GM12878 (cell line): ENCODE results near the gene PERM1. TPM values are rescaled to one million over a fixed set of nuclear protein-coding genes. Genes with fewer than 3 reads are reported as not detected.

ENCODE experiments used
- ATAC-seq: fragments of 200-7000 bp; cut with Tn5 transposase; 3 replicates; pipeline ENCODE4 v1.9.1; 2020; ENCODE audit warnings: mild to moderate bottlenecking, moderate library complexity
- BruUV-seq: library from RNA; stranded (reverse); fragments of 400-500 nt; replicated peaks from 2 replicates; lab custom pipeline; 2021; lab: Mats Ljungman, UMichigan
- CTCF ChIA-PET: fragments of 300-600 bp; sonication (Branson Sonifier 250); formaldehyde crosslinking; extraction: SDS; loops from one replicate; lab custom pipeline; 2021; ENCODE audit warnings: inconsistent platforms; lab: Yijun Ruan, JAX
- POLR2A ChIA-PET: fragments of 350-600 bp; formaldehyde crosslinking; extraction: SDS; loops from one replicate; lab custom pipeline; 2021; ENCODE audit warnings: inconsistent platforms; lab: Charles Lee
- RAD21 ChIA-PET: fragments of 300-600 bp; sonication (Branson Sonifier 250); formaldehyde crosslinking; loops from one replicate; lab custom pipeline; 2023; ENCODE audit warnings: antibody characterized with exemption; ENCODE audit not compliant: unreplicated experiment; lab: Charles Lee
- SMC1A ChIA-PET: fragments of 300-600 bp; sonication (Branson Sonifier 250); formaldehyde crosslinking; loops from one replicate; lab custom pipeline; 2023; ENCODE audit not compliant: unreplicated experiment, uncharacterized antibody; lab: Charles Lee
- DNase-seq: peaks from one replicate; pipeline ENCODE4 v3.0.0-alpha.2; 2011; ENCODE audit warnings: low read depth, low spot score
- FAIRE-seq: peaks from 3 replicates; lab custom pipeline; 2011; peaks lifted over from hg19 to GRCh38; lab: Jason Lieb, UNC
- H2AFZ ChIP-seq: 2 replicates; pipeline ENCODE4 v1.6.0; 2011; ENCODE audit warnings: low read depth, low read length, control low read depth; ENCODE audit not compliant: control insufficient read depth
- H3K27ac ChIP-seq: 2 replicates; pipeline ENCODE4 v1.5.1; 2011; ENCODE audit warnings: control low read depth; ENCODE audit not compliant: control insufficient read depth, insufficient read depth
- H3K27me3 ChIP-seq, 2 experiments: replicated peaks in 1 of 2; 2 replicates each; pipeline versions ENCODE4 v1.6.0 to v1.6.1; 2011; ENCODE audit warnings: low read length in 1 of 2; ENCODE audit not compliant: control insufficient read depth in 2 of 2, insufficient read depth in 2 of 2
- H3K36me3 ChIP-seq, 2 experiments: 2 replicates each; pipeline ENCODE4 v1.5.1; 2011; ENCODE audit warnings: low read length in 1 of 2; ENCODE audit not compliant: control insufficient read depth in 2 of 2, insufficient read depth in 2 of 2
- H3K4me1 ChIP-seq: 2 replicates; pipeline ENCODE4 v1.6.1; 2011; ENCODE audit warnings: mild to moderate bottlenecking, low read length, moderate library complexity, mixed read lengths; ENCODE audit not compliant: control insufficient read depth, insufficient read depth
- H3K4me2 ChIP-seq: 2 replicates; pipeline ENCODE4 v1.6.0; 2011; ENCODE audit warnings: control low read depth; ENCODE audit not compliant: control insufficient read depth, insufficient read depth
- H3K4me3 ChIP-seq: fragments of 200-600 bp; sonication (generic); 2 replicates; pipeline ENCODE4 v1.5.1; 2016
- H3K79me2 ChIP-seq: 2 replicates; pipeline ENCODE4 v1.6.0; 2011; ENCODE audit warnings: low read length; ENCODE audit not compliant: control insufficient read depth, insufficient read depth
- H3K9ac ChIP-seq: 2 replicates; pipeline ENCODE4 v1.8.0; 2011; ENCODE audit warnings: low read length, control low read depth, mixed read lengths; ENCODE audit not compliant: control insufficient read depth, insufficient read depth
- H3K9me3 ChIP-seq: replicated peaks from 3 replicates; pipeline ENCODE4 v1.5.1; 2011; ENCODE audit warnings: mild to moderate bottlenecking, low read length; ENCODE audit not compliant: control insufficient read depth, insufficient read depth
- H4K20me1 ChIP-seq: 2 replicates; pipeline ENCODE4 v1.6.0; 2011; ENCODE audit not compliant: control insufficient read depth, insufficient read depth
- ASH2L ChIP-seq: fragments of 300-600, 200-600 bp; sonication (generic); IDR thresholded peaks from 2 replicates; pipeline ENCODE4 v1.6.1; 2017; ENCODE audit warnings: low read depth, mild to moderate bottlenecking, borderline replicate concordance
- BRCA1 ChIP-seq: IDR thresholded peaks from 2 replicates; pipeline ENCODE4 v1.6.1; 2011; ENCODE audit warnings: low read depth, low read length, improper control_type of control experiment
- CBFB ChIP-seq: IDR thresholded peaks from 2 replicates; pipeline ENCODE4 v1.6.1; 2016; ENCODE audit warnings: antibody characterized with exemption, low read depth
- FOS ChIP-seq: IDR thresholded peaks from 3 replicates; pipeline ENCODE4 v1.6.1; 2011; ENCODE audit warnings: borderline replicate concordance; ENCODE audit not compliant: insufficient read length; ENCODE audit errors: extremely low read depth
- MYC ChIP-seq: IDR thresholded peaks from 2 replicates; pipeline ENCODE4 v1.6.1; 2011; ENCODE audit warnings: mild to moderate bottlenecking, low read length, moderate library complexity, inconsistent platforms; ENCODE audit not compliant: insufficient read depth, insufficient replicate concordance, insufficient read length, severe bottlenecking
- SIX5 ChIP-seq: IDR thresholded peaks from 2 replicates; pipeline ENCODE4 v1.6.1; 2011; ENCODE audit warnings: mild to moderate bottlenecking, low read depth, low read length, moderate library complexity; ENCODE audit not compliant: severe bottlenecking
- SMAD1 ChIP-seq: fragments of 450-650 bp; IDR thresholded peaks from 2 replicates; pipeline ENCODE4 v1.6.1; 2018; ENCODE audit warnings: mild to moderate bottlenecking, low read depth; ENCODE audit not compliant: partially characterized antibody
- SMARCA5 ChIP-seq: fragments of 450-650 bp; IDR thresholded peaks from 2 replicates; pipeline ENCODE4 v1.6.1; 2017; ENCODE audit warnings: mild to moderate bottlenecking
- SPI1 ChIP-seq: IDR thresholded peaks from 2 replicates; pipeline ENCODE4 v1.6.1; 2011; ENCODE audit warnings: low read depth, mild to moderate bottlenecking, low read length, moderate library complexity, borderline replicate concordance; ENCODE audit not compliant: insufficient read depth
- YY1 ChIP-seq: IDR thresholded peaks from 2 replicates; pipeline ENCODE4 v1.6.1; 2011; ENCODE audit warnings: low read depth, mild to moderate bottlenecking, low read length
- ZNF24 ChIP-seq: fragments of 450-650 bp; IDR thresholded peaks from 2 replicates; pipeline ENCODE4 v1.6.1; 2017; ENCODE audit warnings: antibody characterized with exemption, mild to moderate bottlenecking
- WGBS: methylation state at CpG from one replicate; pipeline ENCODE4 v1.1.6; 2016; ENCODE audit warnings: low lambda C conversion rate; ENCODE audit not compliant: insufficient replicate concordance, insufficient coverage; ENCODE audit errors: missing lambda C conversion rate; 5-methylcytosine and 5-hydroxymethylcytosine counted together
- in situ Hi-C: fragments of 300-500 bp; cut with MboI; formaldehyde crosslinking; loops from 9 replicates; pipeline ENCODE4 v1.14.3; 2018; ENCODE audit warnings: mixed read lengths
- intact Hi-C: fragments of 100-400 bp; cut with micrococcal nuclease; formaldehyde crosslinking; loops from one replicate; pipeline ENCODE4 v1.14.2; 2022; ENCODE audit not compliant: unreplicated experiment
- polyA plus RNA-seq, 11 experiments: library from polyadenylated mRNA; depleted of rRNA in 4 of 11; unstranded in 6 of 11; stranded (reverse) in 5 of 11; fragments of >200 nt; fragmentation: Nextera tagmentation in 4 of 11; fragmentation: Illumina TruSeq in 1 of 11; extraction: Ambion mirVana in 4 of 11; extraction: Trizol in 1 of 11; gene quantifications; 1 replicate in 1 of 11; 2 replicates in 10 of 11; pipeline versions ENCODE4 v1.2.1 to v1.2.3, GENCODE V29; 2011 to 2016; ENCODE audit warnings: inconsistent platforms in 2 of 11, missing spikeins in 2 of 11, low read depth in 1 of 11
- total RNA-seq, 4 experiments: library from RNA; depleted of rRNA in 3 of 4; stranded (reverse); fragments of >200 nt in 3 of 4; fragmentation: Illumina TruSeq in 1 of 4; extraction: Trizol in 1 of 4; gene quantifications; 2 replicates each; pipeline versions ENCODE4 v1.2.1 to v1.2.3, GENCODE V29; 2013 to 2021
- TF ChIP-seq, protein P1 (sequence below): fragments of 450-650 bp; IDR thresholded peaks from 2 replicates; pipeline ENCODE4 v1.6.1; 2018; ENCODE audit warnings: mild to moderate bottlenecking, low read depth, moderate library complexity; ENCODE audit not compliant: partially characterized antibody
- TF ChIP-seq, protein P2 (sequence below): IDR thresholded peaks from 2 replicates; pipeline ENCODE4 v1.6.1; 2012; ENCODE audit warnings: low read depth, low read length, improper control_type of control experiment

Gene PERM1
- total and polyA plus RNA-seq, 10 of the 15 experiments (the other 5 are each of a cell fraction or from before 2014, with no cell fraction given): not detected

DNA sequence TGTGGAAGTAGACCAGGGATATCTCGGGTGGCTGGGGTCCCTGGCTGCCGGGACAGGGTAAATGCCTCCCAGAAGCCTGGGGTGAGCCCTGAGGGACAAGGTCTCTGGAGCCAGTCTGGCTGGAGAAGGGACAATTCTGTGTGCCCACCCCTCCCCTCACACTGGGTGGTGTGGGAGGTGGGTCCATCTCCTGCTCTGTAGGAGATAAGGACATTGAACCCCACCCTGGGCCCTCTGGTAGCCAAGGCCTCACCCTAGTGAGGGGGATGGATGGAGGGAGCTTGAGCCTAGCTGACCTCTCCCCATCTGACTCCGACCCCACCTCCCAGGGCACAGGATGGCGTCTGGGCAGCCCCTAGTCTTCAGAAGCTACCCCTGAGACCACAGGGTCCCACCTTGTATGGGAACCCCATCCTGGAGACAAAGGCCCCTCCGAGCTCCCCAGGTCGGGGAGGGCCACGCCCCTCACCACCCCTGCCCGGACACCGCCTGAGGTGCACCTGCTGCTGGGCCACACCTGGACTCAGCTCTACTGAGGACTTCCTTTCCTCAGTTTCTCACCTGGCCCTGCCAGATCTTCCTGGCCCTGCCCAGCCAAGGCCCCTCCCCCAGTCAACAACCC is 42.4 kb upstream of the PERM1 start:
- POLR2A ChIA-PET: interaction anchor here (1.0 kb wide), 1 partner anchor 32 kb away, joined by 3 read pairs; no protein-coding TSS in a partner anchor
- H3K4me2 ChIP-seq: no peak overlapping the region

More for the DNA sequence above, 42.4 kb upstream of the PERM1 start:
- no peak for TF ChIP-seq MYC
- TF ChIP-seq SPI1: no peak
- TF ChIP-seq, protein P1, sequence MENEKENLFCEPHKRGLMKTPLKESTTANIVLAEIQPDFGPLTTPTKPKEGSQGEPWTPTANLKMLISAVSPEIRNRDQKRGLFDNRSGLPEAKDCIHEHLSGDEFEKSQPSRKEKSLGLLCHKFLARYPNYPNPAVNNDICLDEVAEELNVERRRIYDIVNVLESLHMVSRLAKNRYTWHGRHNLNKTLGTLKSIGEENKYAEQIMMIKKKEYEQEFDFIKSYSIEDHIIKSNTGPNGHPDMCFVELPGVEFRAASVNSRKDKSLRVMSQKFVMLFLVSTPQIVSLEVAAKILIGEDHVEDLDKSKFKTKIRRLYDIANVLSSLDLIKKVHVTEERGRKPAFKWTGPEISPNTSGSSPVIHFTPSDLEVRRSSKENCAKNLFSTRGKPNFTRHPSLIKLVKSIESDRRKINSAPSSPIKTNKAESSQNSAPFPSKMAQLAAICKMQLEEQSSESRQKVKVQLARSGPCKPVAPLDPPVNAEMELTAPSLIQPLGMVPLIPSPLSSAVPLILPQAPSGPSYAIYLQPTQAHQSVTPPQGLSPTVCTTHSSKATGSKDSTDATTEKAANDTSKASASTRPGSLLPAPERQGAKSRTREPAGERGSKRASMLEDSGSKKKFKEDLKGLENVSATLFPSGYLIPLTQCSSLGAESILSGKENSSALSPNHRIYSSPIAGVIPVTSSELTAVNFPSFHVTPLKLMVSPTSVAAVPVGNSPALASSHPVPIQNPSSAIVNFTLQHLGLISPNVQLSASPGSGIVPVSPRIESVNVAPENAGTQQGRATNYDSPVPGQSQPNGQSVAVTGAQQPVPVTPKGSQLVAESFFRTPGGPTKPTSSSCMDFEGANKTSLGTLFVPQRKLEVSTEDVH: no peak
- no peak for TF ChIP-seq YY1
- no peak for TF ChIP-seq SMAD1
- no peak for TF ChIP-seq FOS
- TF ChIP-seq SMARCA5: no peak
- TF ChIP-seq, protein P2, sequence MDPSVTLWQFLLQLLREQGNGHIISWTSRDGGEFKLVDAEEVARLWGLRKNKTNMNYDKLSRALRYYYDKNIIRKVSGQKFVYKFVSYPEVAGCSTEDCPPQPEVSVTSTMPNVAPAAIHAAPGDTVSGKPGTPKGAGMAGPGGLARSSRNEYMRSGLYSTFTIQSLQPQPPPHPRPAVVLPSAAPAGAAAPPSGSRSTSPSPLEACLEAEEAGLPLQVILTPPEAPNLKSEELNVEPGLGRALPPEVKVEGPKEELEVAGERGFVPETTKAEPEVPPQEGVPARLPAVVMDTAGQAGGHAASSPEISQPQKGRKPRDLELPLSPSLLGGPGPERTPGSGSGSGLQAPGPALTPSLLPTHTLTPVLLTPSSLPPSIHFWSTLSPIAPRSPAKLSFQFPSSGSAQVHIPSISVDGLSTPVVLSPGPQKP: no peak
- TF ChIP-seq CBFB: no peak
- TF ChIP-seq ZNF24: no peak
- TF ChIP-seq BRCA1: no peak
- TF ChIP-seq SIX5: no peak
- TF ChIP-seq ASH2L: no peak
- RAD21 ChIA-PET: interaction anchor here (1.0 kb wide), 1 partner anchor 40 kb away, joined by 4 read pairs; no protein-coding TSS in a partner anchor
- intact Hi-C loops: no loop called here
- 73% methylated on average over 9 of the region's 9 CpGs for WGBS
- H3K79me2 ChIP-seq: peaks cover 2% of the 10 kb centered on the region; the same call in 1 of the 2 replicates
- FAIRE-seq (no peak), DNase-seq (no peak), ATAC-seq (no peak)
- H3K27ac ChIP-seq: no peak overlapping the region
- no peaks in the 10 kb centered on the region for H3K9me3 ChIP-seq
- in situ Hi-C loops: loop anchor here (5.0 kb wide), 1 partner anchor 38 kb away; no protein-coding TSS in a partner anchor
- no peak overlapping the region for H3K9ac ChIP-seq
- H3K27me3 ChIP-seq: no peaks in the 10 kb centered on the region
- no peak overlapping the region for H3K4me3 ChIP-seq
- no peaks in the 10 kb centered on the region for H4K20me1 ChIP-seq
- CTCF ChIA-PET: interaction anchor here (1.1 to 2.5 kb wide), 3 partner anchors 9 to 40 kb away, joined by 3 to 10 read pairs (median 5); no protein-coding TSS in a partner anchor
- H2AFZ ChIP-seq: no peak overlapping the region
- peaks cover 7% of the 10 kb centered on the region for H3K4me1 ChIP-seq
- SMC1A ChIA-PET: interaction anchor here (1.4 kb wide), 1 partner anchor 8 kb away, joined by 3 read pairs; no protein-coding TSS in a partner anchor
- no TSS peak for BruUV-seq
- H3K36me3 ChIP-seq: no peaks in the 10 kb centered on the region; a peak in 1 of 4 replicates
